OCI-LY7 (cell line): ENCODE measurements around the gene MAN1C1. TPM values are rescaled to one million over a fixed set of nuclear protein-coding genes. Genes with fewer than 3 reads are reported as not detected.

ENCODE experiments used
- BruUV-seq: library from RNA; stranded (reverse); fragments of 400-500 nt; replicated peaks from 2 replicates; lab custom pipeline; 2021; lab: Mats Ljungman, UMichigan
- CTCF ChIA-PET: fragments of 300-600 bp; sonication (Branson Sonifier 250); formaldehyde crosslinking; loops from one replicate; lab custom pipeline; 2022; ENCODE audit warnings: antibody characterized with exemption; ENCODE audit not compliant: unreplicated experiment; lab: Charles Lee
- POLR2A ChIA-PET: fragments of 300-600 bp; sonication (Branson Sonifier 250); formaldehyde crosslinking; loops from one replicate; lab custom pipeline; 2022; ENCODE audit warnings: antibody characterized with exemption; lab: Charles Lee
- DNase-seq: peaks from one replicate; pipeline ENCODE4 v3.0.0-alpha.2; 2015; ENCODE audit warnings: low spot score
- H2AFZ ChIP-seq: fragments of 200-600 bp; sonication (generic), shearing (Covaris generic); 2 replicates; pipeline ENCODE4 v1.6.1; 2014; ENCODE audit warnings: mild to moderate bottlenecking, antibody characterized with exemption, low read length, moderate library complexity
- H3K27ac ChIP-seq: fragments of 200-600 bp; sonication (generic); 2 replicates; pipeline ENCODE4 v1.5.1; 2014; ENCODE audit warnings: mixed run types, low read depth, mild to moderate bottlenecking, moderate library complexity, low read length, inconsistent platforms; ENCODE audit not compliant: poor library complexity, severe bottlenecking
- H3K36me3 ChIP-seq: fragments of 200-600 bp; sonication (generic); 2 replicates; pipeline ENCODE4 v1.6.1; 2014; ENCODE audit warnings: mild to moderate bottlenecking, antibody characterized with exemption, low read length, moderate library complexity, mixed read lengths; ENCODE audit not compliant: insufficient read depth
- H3K4me1 ChIP-seq: fragments of 200-600 bp; sonication (generic); 2 replicates; pipeline ENCODE4 v1.5.1; 2014; ENCODE audit warnings: mild to moderate bottlenecking, low read length; ENCODE audit not compliant: insufficient read depth, poor library complexity, severe bottlenecking
- H3K4me2 ChIP-seq: fragments of 200-600 bp; sonication (generic); 2 replicates; pipeline ENCODE4 v1.6.1; 2014; ENCODE audit warnings: mild to moderate bottlenecking, low read length
- H3K4me3 ChIP-seq: fragments of 200-600 bp; sonication (generic); 2 replicates; pipeline ENCODE4 v1.5.1; 2014; ENCODE audit warnings: mild to moderate bottlenecking, low read depth, low read length; ENCODE audit not compliant: poor library complexity, severe bottlenecking
- H3K79me2 ChIP-seq: fragments of 200-600 bp; sonication (generic); 2 replicates; pipeline ENCODE4 v1.6.1; 2016; ENCODE audit warnings: low read depth, mild to moderate bottlenecking, low read length, moderate library complexity, mixed read lengths; ENCODE audit not compliant: insufficient read depth
- H3K9me2 ChIP-seq: fragments of 200-600 bp; sonication (generic); 2 replicates; pipeline ENCODE4 v1.6.1; 2016; ENCODE audit warnings: mild to moderate bottlenecking, low read length, mixed read lengths; ENCODE audit not compliant: insufficient read depth
- H3K9me3 ChIP-seq: fragments of 200-600 bp; sonication (generic); 2 replicates; pipeline ENCODE4 v1.6.1; 2014; ENCODE audit warnings: mild to moderate bottlenecking, mixed run types, low read length, mixed read lengths
- H4K20me1 ChIP-seq: fragments of 200-600 bp; sonication (generic); 2 replicates; pipeline ENCODE4 v1.6.1; 2014; ENCODE audit warnings: mild to moderate bottlenecking, antibody characterized with exemption, low read length, moderate library complexity, mixed read lengths; ENCODE audit not compliant: insufficient read depth
- EZH2phosphoT487 ChIP-seq: fragments of 200-600 bp; sonication (generic); IDR thresholded peaks from 2 replicates; pipeline ENCODE4 v1.6.1; 2018; ENCODE audit warnings: low read depth, borderline replicate concordance, mild to moderate bottlenecking, mixed run types, antibody characterized with exemption, low read length, moderate library complexity, mixed read lengths
- intact Hi-C: fragments of 100-400 bp; cut with micrococcal nuclease; formaldehyde crosslinking; loops from one replicate; pipeline ENCODE4 v1.10.0; 2022; ENCODE audit not compliant: unreplicated experiment
- total RNA-seq, 2 experiments: library from RNA; depleted of rRNA in 1 of 2; stranded (reverse); fragments of >200 nt in 1 of 2; shearing (Covaris generic) in 1 of 2; gene quantifications; 2 replicates each; pipeline ENCODE4 v1.2.3, GENCODE V29; 2014 to 2022
- TF ChIP-seq, protein P1 (sequence below): fragments of 200-600 bp; sonication (generic); conservative IDR thresholded peaks from 2 replicates; pipeline ENCODE4 v1.5.1; 2014; ENCODE audit warnings: mild to moderate bottlenecking, antibody characterized with exemption, low read length, moderate library complexity, mixed read lengths

The MAN1C1 gene
- total RNA-seq, 2 experiments from 2014 or later = 3.0 to 4.9 TPM

DNA sequence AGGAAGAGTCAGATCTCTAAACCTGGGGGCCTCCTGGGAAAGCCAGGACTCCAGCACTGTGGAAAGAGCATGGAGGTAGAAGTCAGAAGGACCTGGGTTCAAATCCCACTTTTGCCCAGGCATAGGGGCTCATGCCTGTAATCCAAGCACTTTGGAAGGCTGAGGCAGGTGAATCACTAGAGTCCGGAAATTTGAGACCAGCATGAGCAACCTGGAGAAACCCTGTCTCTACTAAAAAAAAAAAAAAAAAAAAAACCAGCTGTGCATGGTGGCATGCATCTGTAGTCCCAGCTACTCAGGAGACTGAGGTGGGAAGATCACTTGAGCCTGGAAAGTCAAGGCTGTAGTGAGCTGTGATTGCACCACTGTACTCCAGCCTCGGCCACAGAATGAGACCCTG is 41.4 kb upstream of the MAN1C1 start:
- Histone ChIP-seq H3K9me2 (no peaks in the 10 kb centered on the region), H3K9me3 (no peaks in the 10 kb centered on the region), H3K79me2 (no peaks in the 10 kb centered on the region), H3K4me2 (no peak overlapping the region), H2AFZ (no peak overlapping the region), H3K4me1 (peaks cover 9% of the 10 kb centered on the region), H3K36me3 (no peaks in the 10 kb centered on the region), H3K27ac (no peak overlapping the region), H3K4me3 (no peak overlapping the region), H4K20me1 (no peaks in the 10 kb centered on the region)
- intact Hi-C loops = no loop called here
- no peak for TF ChIP-seq EZH2phosphoT487
- TF ChIP-seq, protein P1, sequence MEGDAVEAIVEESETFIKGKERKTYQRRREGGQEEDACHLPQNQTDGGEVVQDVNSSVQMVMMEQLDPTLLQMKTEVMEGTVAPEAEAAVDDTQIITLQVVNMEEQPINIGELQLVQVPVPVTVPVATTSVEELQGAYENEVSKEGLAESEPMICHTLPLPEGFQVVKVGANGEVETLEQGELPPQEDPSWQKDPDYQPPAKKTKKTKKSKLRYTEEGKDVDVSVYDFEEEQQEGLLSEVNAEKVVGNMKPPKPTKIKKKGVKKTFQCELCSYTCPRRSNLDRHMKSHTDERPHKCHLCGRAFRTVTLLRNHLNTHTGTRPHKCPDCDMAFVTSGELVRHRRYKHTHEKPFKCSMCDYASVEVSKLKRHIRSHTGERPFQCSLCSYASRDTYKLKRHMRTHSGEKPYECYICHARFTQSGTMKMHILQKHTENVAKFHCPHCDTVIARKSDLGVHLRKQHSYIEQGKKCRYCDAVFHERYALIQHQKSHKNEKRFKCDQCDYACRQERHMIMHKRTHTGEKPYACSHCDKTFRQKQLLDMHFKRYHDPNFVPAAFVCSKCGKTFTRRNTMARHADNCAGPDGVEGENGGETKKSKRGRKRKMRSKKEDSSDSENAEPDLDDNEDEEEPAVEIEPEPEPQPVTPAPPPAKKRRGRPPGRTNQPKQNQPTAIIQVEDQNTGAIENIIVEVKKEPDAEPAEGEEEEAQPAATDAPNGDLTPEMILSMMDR = no peak
- no peak for DNase-seq
- ChIA-PET CTCF (interaction anchor here (0.6 kb wide), 1 partner anchor 224 kb away, joined by 4 read pairs; no protein-coding TSS in a partner anchor), POLR2A (no interaction called here)
- no TSS peak for BruUV-seq

DNA sequence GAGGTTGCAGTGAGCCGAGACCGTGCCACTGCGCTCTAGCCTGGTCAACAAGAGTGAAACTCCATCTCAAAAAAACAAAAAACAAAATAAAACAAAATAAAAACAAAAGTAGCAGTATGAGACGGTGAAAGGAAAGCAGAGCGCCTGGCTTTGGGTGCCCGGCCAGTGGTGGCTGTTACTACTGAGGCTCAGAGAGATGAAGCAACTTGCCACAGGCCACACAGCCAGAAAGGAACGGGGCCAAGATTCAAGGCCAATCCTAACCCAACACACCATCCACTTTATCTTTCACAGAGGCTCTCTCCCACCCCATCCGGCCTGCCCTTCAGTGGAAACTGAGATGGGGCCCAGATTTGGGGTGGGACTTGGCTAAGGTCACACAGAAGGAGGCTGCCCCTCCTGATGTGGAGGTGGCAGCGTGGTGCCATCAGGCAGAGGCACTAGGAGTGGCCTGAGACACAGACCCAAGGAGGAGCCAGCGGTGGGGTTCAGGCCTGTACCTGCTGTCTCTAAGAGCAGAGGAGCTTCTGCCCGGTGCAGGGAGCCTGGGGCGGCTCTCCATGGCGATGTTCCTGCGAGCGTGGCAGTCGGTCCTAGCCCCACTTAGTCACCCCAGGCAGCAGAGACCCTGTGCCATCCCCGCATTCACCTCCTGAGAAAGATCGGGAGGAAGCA is 40.0 kb upstream of the MAN1C1 start:
- Histone ChIP-seq H2AFZ (no peak overlapping the region), H3K9me3 (no peaks in the 10 kb centered on the region), H3K79me2 (no peaks in the 10 kb centered on the region), H4K20me1 (no peaks in the 10 kb centered on the region), H3K9me2 (no peaks in the 10 kb centered on the region), H3K4me3 (no peak overlapping the region), H3K36me3 (no peaks in the 10 kb centered on the region), H3K27ac (no peak overlapping the region), H3K4me1 (peaks cover 22% of the 10 kb centered on the region), H3K4me2 (no peak overlapping the region)
- no TSS peak for BruUV-seq
- TF ChIP-seq, protein P1 = no peak
- no peak for TF ChIP-seq EZH2phosphoT487
- ChIA-PET POLR2A (no interaction called here), CTCF (no interaction called here)
- intact Hi-C loops = no loop called here
- DNase-seq = no peak
